Fibroblast of skin of scalp (primary cell): ENCODE results near the gene DEPDC1B.
"Not testable (repeated sequence)": the region's sequence is repeated elsewhere in the genome, so short reads cannot be mapped to it uniquely, and the experiment has no call there.

ENCODE experiments used
- DNase-seq: peaks from one replicate; pipeline ENCODE4 v3.0.0-alpha.2; 2013

The DEPDC1B gene

GRCh38 chr5:60699288-60699608 lies 718 bp downstream of the DEPDC1B start:
- DNase-seq = no peak

GRCh38 chr5:60698336-60698735 lies 1.6 kb downstream of the DEPDC1B start:
- DNase-seq = peak; percentile 27

GRCh38 chr5:60690326-60690725 lies 9.6 kb downstream of the DEPDC1B start:
- DNase-seq = no peak

- no peak for DNase-seq
These were observed 11.0 kb downstream of the DEPDC1B start for GRCh38 chr5:60688980-60689379.

GRCh38 chr5:60687927-60688720 lies 11.8 kb downstream of the DEPDC1B start:
- DNase-seq = peak; percentile 37

GRCh38 chr5:60686157-60686556 lies 13.8 kb downstream of the DEPDC1B start:
- no peak for DNase-seq

GRCh38 chr5:60685700-60686099 lies 14.3 kb downstream of the DEPDC1B start:
- no peak for DNase-seq

GRCh38 chr5:60685028-60685427 lies 14.9 kb downstream of the DEPDC1B start:
- no peak for DNase-seq

GRCh38 chr5:60682007-60682406 lies 18.0 kb downstream of the DEPDC1B start:
- not testable (repeated sequence) for DNase-seq

GRCh38 chr5:60679816-60680215 lies 20.1 kb downstream of the DEPDC1B start:
- DNase-seq = no peak

GRCh38 chr5:60677850-60678664 lies 21.9 kb downstream of the DEPDC1B start:
- DNase-seq = peak; percentile 56

GRCh38 chr5:60675286-60675685 lies 24.7 kb downstream of the DEPDC1B start:
- DNase-seq = no peak

GRCh38 chr5:60674251-60675069 lies 25.5 kb downstream of the DEPDC1B start:
- DNase-seq = no peak

GRCh38 chr5:60673334-60673733 lies 26.6 kb downstream of the DEPDC1B start:
- no peak for DNase-seq

GRCh38 chr5:60672693-60673264 lies 27.2 kb downstream of the DEPDC1B start:
- no peak for DNase-seq

GRCh38 chr5:60671899-60672692 lies 27.9 kb downstream of the DEPDC1B start:
- no peak for DNase-seq

GRCh38 chr5:60670749-60671148 lies 29.2 kb downstream of the DEPDC1B start:
- DNase-seq = no peak

GRCh38 chr5:60668686-60669304 lies 31.2 kb downstream of the DEPDC1B start:
- DNase-seq = peak; percentile 52

- DNase-seq = peak; percentile 68
These were observed 47.9 kb downstream of the DEPDC1B start for GRCh38 chr5:60651872-60652620.

GRCh38 chr5:60649288-60649917 lies 50.6 kb downstream of the DEPDC1B start:
- peak; percentile 45 for DNase-seq
